Ishikawa (cell line): ENCODE measurements around the gene C4orf33.

ENCODE experiments used
- CEBPB ChIP-seq: IDR thresholded peaks from 2 replicates; pipeline ENCODE4 v1.6.1; 2012
- CREB1 ChIP-seq: IDR thresholded peaks from 2 replicates; pipeline ENCODE4 v1.6.1; 2012; ENCODE audit warnings: low read depth
- EP300 ChIP-seq: IDR thresholded peaks from 2 replicates; pipeline ENCODE4 v1.6.1; 2012; ENCODE audit warnings: borderline replicate concordance
- FOXM1 ChIP-seq: IDR thresholded peaks from 2 replicates; pipeline ENCODE4 v1.6.1; 2012; ENCODE audit warnings: low read depth, borderline replicate concordance
- MAX ChIP-seq: IDR thresholded peaks from 2 replicates; pipeline ENCODE4 v1.6.1; 2012
- RAD21 ChIP-seq: IDR thresholded peaks from 2 replicates; pipeline ENCODE4 v1.6.1; 2012; ENCODE audit warnings: low read depth
- REST ChIP-seq: IDR thresholded peaks from 2 replicates; pipeline ENCODE4 v1.6.1; 2012; ENCODE audit warnings: low read depth, mild to moderate bottlenecking
- TAF1 ChIP-seq: IDR thresholded peaks from 2 replicates; pipeline ENCODE4 v1.6.1; 2012; ENCODE audit warnings: low read depth, mild to moderate bottlenecking
- USF1 ChIP-seq: IDR thresholded peaks from 2 replicates; pipeline ENCODE4 v1.6.1; 2012
- YY1 ChIP-seq: IDR thresholded peaks from 2 replicates; pipeline ENCODE4 v1.6.1; 2012; ENCODE audit warnings: low read depth
- ZBTB7A ChIP-seq: IDR thresholded peaks from 2 replicates; pipeline ENCODE4 v1.6.1; 2012; ENCODE audit warnings: low read depth

- TF ChIP-seq CEBPB (no peak), ZBTB7A (no peak), EP300 (no peak), MAX (no peak), YY1 (no peak), CREB1 (no peak), RAD21 (no peak), TAF1 (no peak), USF1 (no peak), REST (no peak), FOXM1 (no peak)
Measured at GRCh38 chr4:129109965-129110824, 14.2 kb downstream of the C4orf33 start.
